ENCODE results near the gene ARL14.

DNA sequence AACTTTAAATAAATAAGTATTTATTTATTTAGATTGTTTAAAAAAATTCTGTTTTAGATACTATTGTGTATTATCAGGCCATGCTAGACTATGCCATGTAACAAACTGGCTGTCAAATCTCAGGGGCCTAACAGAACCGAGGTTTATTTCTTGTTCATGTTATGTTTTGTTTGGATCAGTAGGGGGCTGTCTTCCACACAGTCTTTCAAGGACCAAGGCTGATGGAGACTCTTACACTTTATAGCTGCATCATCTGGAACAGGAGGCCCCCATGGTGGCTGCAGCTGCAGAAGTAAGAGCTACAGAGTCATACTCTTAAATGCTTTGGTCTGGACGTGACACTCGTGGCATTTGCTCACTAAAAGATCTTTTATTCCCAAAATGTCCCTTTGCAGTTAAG is 33.0 kb upstream of the ARL14 start:
- TF ChIP-seq, protein P1, sequence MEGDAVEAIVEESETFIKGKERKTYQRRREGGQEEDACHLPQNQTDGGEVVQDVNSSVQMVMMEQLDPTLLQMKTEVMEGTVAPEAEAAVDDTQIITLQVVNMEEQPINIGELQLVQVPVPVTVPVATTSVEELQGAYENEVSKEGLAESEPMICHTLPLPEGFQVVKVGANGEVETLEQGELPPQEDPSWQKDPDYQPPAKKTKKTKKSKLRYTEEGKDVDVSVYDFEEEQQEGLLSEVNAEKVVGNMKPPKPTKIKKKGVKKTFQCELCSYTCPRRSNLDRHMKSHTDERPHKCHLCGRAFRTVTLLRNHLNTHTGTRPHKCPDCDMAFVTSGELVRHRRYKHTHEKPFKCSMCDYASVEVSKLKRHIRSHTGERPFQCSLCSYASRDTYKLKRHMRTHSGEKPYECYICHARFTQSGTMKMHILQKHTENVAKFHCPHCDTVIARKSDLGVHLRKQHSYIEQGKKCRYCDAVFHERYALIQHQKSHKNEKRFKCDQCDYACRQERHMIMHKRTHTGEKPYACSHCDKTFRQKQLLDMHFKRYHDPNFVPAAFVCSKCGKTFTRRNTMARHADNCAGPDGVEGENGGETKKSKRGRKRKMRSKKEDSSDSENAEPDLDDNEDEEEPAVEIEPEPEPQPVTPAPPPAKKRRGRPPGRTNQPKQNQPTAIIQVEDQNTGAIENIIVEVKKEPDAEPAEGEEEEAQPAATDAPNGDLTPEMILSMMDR (IDR thresholded peaks at IDR 0.05): no peak
- no peak for TF ChIP-seq POLR2A (IDR thresholded peaks at IDR 0.05)
